GM19324 (cell line): ENCODE measurements around the gene ATRIP.

Experiments used
- ATAC-seq: cut with Tn5 transposase; IDR thresholded peaks from one replicate; pipeline ENCODE4 v1.9.1; 2021; ENCODE audit warnings: mild to moderate bottlenecking, moderate library complexity; ENCODE audit not compliant: unreplicated experiment, low FRiP score

The ATRIP gene

GRCh38 chr3:48493203-48493501, 46.6 kb downstream of the ATRIP start:
- ATAC-seq: no peak

DNA sequence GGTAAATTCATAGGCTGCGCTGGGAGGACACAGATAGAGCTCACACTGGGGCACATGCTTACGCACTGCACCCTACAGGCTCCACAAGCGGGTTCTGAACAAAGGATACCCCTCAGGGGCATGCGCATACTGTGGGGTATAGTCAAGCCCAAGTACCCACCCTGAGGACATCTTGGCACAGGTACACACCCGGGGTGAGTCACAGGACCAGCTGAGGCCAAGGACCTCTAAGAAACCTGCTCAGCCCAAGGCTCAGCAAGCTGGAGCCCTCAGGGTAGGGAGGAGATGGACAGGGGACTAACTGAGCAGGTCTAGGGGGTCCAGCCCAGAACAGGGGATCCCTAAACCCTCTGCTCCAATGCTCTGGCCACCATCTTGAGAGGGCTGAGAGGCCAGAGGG, 54.1 kb downstream of the ATRIP start:
- no peak for ATAC-seq

DNA sequence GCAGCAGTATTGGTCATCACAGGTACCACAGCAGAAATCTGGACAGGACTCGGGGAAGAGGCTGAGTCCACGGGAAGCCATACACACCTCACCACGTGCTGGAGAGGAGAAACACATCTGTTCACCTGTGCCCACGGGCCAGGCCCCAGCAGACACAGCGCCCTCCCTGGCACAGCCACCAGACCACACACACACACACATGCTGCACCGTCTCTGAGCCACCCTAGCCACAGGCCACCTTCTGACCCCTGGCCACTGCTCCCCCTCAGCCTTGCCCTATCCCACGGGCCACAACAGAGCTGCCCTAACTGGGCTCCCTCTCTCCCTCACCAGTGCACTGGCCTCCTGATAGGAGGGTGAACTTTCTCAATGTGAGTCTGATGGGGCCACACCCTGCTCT, 54.7 kb downstream of the ATRIP start:
- no peak for ATAC-seq

GRCh38 chr3:48502121-48502520, 55.6 kb downstream of the ATRIP start:
- ATAC-seq: no peak

DNA sequence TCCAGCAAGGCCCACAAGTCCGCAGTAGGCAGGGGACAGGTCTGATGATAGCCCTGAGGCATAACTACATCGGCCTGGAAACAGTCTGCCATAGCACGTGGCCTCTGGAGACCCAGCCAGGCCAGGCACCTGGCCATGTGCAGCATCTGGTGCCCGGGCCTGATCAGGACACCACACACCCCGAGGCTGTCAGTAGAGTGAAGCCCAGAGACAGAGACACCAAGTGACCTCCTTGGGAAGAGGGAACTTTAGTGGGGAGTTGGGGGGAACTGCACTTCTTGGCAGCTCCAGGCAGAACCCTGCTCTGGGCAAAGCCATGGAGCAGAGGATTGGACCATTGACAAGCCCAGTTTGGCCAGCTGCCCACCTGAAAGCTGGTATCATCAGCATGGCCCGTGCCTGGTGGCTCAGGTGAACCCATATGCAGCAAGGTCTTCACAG, 56.2 kb downstream of the ATRIP start:
- ATAC-seq: no peak

DNA sequence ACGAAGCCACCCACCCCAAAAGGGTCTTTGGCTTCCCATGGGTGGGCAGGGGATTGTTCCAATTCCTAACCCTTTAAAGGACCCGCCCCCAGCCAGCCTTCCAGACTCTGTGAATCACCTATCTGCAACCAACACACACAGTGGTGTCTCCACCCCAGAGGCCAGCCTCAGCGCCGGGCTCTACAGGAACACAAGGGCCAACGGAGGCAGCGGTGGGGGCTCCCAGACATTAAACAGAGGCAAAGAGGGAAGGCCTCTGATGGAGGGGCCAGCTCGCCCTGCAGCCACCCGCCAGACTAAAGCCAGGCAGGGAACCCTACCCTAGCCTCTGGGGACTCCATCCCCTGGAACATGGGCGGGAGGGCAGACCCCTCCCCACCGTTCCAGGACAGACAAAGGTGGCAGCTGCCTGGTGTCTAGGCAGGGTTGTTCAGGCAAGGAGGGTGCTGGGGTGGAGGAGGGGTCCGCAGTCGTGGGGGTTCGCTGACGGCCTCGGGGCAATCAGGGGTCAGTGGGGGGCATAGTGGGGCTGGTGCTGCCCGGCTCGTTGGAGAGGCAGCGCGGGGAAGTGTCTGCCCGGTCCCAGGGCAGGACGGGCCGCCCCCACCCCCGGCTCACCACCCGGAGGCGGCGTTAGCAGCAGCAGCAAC, 57.0 kb downstream of the ATRIP start:
- no peak for ATAC-seq

- ATAC-seq: no peak
These were observed 57.8 kb downstream of the ATRIP start, which contains the start of gene SHISA5 for GRCh38 chr3:48504051-48504946. TSS of gene SHISA5 (minus strand) at chr3:48504174. CDS start at chr3:48504094, 80 bp downstream.

DNA sequence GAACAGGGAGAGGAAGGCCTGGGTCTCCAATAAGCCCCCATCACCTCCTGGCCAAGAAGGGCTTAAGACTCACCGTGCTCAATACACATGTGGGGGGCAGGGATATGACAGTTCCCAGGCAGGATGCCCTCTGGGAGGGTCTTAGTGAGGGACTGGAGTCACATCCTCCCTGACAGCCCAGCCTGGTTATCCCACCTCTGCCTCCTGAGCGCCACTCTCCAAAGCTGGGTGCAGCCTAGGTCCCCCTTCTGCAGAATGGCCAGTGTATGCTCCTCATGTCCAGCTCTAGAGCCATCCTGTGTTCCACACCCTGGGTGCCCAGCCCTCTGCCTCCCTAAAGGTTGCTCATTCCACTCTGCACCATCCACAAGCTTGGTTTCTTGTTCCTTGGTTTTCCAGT, 58.6 kb downstream of the ATRIP start:
- ATAC-seq: no peak

GRCh38 chr3:48505968-48506504, 59.5 kb downstream of the ATRIP start:
- ATAC-seq: no peak

- no peak for ATAC-seq
These were observed 60.9 kb downstream of the ATRIP start for GRCh38 chr3:48507256-48508061.

DNA sequence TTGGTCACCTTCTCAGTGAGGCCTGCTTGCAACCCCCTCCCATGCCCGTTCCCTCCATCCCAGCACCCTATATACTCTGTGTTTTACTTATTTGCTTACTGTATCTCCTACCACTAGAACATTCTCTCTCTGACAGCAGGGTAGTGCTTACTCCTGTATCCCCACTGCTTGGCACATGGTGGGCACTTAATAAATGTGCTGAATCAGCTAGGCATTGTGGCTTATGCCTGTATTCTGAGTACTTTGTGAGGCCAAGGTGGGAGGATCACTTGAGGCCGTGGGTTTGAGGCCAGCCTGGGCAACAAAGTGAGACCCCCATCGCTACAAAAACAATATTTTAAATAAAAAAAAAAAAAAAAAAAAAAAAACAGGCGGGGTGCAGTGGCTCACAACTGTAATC, 65.0 kb downstream of the ATRIP start:
- ATAC-seq: no peak

- no peak for ATAC-seq
These were observed 68.1 kb downstream of the ATRIP start for GRCh38 chr3:48514431-48515227.
